TTC549 (cell line): ENCODE results near the gene TMEM238L.
"Not testable (repeated sequence)": the region's sequence is repeated elsewhere in the genome, so short reads cannot be mapped to it uniquely, and the experiment has no call there.

Experiments used
- FAIRE-seq: peaks from 2 replicates; lab custom pipeline; 2012; peaks lifted over from hg19 to GRCh38; lab: Jason Lieb, UNC

Gene TMEM238L, protein sequence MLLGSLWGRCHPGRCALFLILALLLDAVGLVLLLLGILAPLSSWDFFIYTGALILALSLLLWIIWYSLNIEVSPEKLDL

DNA sequence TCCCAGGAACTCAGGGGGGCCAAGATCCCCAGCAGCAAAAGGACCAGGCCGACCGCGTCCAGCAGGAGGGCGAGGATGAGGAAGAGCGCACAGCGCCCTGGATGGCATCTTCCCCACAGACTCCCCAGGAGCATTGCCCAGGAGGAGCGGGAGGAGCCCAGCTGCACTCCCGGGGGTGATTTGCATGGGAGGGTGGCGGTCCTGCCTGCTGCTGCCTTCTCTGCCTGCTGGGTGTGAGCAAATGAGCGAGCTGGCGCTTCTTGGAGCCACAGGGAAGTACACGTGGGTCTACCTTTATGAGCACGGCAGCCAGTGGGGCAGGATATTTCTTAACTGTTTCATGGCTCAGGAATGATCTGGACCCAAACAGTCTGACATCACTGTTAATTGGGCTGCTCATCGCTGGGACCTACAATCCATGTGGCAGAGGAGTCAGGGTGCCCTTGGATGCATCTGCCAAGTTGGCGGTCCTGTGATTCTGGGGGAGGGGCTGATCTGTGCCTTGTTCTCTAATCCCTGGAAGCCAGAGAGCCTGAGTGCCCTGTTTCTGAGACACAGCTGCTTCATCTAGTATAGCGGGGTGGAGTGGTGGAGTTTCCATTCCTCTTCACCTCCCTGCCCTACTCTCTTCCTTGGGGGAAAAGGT lies at the start of gene TMEM238L:
TMEM238L (minus strand) TSS at position 270 of the 646 bp plus-strand sequence; CDS start at position 134, 136 bp downstream.
- FAIRE-seq: no peak

DNA sequence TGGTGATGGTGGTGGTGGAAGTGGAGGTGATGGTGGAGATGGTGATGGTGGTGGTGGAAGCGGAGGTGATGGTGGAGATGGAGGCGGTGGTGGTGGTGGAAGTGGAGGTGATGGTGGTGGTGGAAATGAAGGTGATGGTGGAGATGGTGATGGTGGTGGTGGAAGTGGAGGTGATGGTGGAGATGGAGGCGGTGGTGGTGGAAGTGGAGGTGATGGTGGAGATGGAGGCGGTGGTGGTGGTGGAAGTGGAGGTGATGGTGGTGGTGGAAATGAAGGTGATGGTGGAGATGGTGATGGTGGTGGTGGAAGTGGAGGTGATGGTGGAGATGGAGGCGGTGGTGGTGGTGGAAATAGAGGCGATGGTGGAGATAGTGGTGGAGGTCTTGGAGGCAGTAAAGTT lies 42.7 kb upstream of the TMEM238L start:
- not testable (repeated sequence) for FAIRE-seq

DNA sequence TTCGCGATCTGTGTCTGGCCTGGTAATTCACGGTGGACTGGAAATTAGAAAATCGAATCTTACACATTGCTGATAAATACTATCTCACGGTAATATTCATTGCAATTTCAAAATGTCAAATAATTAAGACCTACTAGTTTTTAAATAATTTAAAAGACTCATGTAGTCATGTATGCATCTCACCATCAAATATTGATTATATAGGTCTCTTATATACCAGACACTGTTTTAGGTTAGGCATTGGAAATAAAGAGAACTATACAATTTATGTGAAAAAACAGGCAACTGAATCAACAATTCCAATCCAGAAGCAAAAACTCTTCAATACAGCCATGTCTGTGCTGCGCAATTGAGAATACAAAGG lies 41.5 kb upstream of the TMEM238L start:
- peak; percentile 17 for FAIRE-seq

DNA sequence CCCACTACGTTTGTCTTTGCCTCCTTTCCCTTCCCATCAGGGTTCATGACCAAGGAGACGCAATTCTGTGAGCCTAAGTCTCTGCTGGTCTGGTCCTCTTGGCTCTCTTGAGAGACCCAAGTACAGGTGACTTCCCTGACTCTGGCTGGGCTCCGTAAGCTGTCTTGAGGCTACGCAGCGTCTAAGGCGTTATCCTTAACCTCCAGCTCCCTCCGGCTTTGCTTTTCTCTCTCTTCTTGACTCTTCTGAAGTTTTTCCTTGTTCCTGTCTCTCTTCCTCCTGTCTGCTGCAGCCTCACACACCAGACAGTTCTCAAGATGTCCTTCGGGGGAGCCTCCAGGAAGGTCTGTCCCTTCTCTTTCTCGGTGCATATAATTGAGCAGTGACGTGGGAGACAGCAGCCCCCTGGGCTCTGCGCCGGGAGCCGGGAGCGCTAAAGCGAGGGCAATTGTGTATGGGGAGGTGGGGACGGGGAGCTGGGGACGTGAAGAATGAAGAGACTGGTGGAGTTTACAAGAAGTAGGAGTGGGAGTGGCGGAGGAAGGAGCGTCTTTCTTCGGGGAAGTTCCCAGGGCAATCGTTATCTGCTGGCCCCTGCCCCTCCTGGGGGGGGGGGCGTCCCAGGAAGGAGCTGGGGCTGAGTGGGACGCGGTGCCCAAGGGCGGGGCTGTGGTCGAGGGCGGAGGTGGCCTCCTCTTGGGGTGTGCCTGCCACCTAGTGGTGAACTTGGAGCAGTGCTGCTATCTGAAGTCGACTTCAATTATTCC lies 40.9 kb upstream of the TMEM238L start:
- no peak for FAIRE-seq

DNA sequence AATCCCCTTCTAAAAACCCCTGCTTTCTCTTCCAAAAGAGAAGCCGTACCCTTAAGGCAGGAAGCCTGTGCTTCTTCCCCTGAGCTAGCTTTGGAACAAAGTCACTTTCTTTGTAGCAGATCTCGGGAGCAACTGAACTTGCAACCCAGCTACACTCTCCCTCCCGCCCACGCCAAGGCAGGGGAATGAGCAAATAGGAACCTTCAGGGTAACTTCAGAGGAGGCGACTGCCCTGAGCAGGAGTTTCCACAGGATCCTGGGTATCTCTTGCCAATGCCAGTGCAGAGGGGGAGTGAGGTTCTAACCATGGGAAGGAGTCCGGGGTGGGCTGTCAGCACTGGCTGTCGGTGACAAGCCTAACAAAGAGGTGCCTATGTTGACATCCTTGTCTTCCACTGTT lies 39.9 kb upstream of the TMEM238L start:
- no peak for FAIRE-seq

DNA sequence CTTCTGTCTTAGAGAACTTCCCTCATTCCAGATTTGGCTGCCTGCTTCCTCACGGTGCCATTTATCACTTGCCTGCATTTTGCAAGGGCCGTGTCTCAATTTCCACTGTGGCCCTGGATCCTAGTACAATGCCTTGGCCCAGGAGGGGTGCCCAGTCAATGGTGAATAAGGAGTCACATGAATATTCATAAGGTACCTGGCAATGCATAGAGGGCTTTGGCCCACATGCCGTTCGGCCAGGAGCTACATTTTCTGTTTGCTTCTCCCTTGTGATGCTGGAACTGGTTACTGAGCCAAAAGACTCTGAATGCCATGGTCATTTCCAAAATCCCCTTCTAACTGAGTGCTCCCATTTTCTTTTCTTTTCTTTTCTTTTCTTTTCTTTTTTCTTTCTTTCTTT lies 38.8 kb upstream of the TMEM238L start:
- FAIRE-seq: no peak

DNA sequence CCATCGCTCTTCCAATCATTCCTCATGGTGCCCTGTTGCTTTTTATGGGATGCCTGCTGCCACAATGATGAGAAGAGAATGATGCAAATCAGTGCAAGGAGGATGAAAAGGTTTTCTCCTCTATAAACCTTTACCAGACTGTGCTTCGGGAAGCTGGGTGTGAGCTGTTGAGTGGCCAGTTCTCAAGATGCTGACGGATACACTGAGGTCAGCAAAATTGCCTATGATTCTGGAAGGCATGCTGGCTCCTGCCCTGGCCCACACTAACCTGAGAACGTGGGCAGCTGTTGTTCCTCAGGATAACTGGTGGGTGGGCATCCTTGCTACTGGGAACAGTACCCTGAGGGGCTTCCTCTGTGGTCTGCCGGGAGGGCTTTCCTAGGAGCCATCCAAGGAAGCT lies 34.8 kb upstream of the TMEM238L start:
- FAIRE-seq: no peak

DNA sequence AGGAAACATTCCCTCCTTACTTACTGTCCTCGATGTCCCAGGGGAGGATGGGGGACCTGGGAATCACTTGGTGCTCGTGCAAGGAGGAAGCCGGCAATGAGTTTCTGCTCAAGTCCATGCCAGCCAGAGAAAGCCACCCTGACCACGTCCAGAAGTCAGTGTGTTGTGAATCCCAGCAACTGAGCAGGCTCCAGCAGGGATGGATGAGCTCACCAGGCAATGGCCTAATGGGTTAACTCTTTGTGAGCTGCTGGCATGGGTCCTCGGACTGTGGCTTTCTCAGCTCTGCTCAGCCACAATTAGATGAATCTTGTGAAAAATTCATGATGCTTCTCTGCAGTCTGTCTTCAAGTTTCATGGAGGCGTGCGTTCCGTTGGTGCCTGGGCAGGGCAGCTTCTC lies 34.0 kb upstream of the TMEM238L start, which contains the start of gene PIRT:
PIRT (minus strand) TSS at position 167 of the 400 bp plus-strand sequence. CDS start 12,442 bp downstream, outside the sequence.
- FAIRE-seq: no peak

DNA sequence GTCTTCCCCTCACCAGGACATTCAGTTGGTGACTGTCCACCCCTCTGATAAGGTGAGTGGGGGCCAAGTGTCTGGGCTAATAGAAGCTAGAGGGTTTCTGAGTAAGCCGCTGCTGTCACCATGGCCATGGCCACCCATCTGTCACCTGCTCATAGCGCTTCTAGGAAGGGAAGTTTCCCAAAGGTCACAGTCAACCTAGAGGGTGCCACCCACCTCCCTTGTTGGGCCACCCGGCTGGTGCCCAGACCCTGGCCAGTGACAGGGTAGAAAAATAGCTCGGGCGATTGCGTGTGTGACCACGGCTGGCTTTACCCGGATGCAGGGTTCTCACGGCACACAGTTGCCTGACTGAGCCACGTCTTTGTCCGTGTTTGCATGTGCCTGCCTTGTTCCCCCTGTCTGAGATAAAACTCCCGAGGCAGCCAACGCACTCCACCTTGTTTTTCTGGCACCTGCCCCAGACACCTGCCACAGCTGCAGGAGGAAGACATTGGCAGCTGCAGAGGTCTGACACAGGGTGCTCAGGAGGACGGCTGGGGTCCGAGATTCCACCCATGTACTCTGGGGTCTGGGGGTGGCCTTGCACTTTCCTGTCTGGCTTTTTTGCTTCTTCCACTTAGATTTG lies 33.2 kb upstream of the TMEM238L start:
- no peak for FAIRE-seq

DNA sequence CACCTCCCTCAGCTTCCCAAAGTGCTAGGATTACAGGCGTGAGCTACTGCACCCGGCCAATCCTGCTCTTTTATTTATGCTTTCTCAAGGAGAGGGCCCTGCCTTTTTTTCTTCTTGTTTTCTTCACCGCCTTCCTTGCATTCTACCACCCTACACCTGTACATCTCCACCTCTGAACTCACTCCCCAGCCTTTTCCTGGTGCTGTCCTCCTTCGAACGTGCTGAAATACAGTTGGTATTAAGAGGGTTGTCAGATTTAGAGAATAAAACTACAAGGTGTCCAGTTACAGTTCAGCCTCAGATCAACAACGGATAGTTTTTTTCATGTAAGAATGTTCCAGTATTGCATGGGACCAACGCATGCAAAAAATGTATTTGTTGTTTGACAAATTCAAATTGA lies 32.2 kb upstream of the TMEM238L start:
- FAIRE-seq: no peak

DNA sequence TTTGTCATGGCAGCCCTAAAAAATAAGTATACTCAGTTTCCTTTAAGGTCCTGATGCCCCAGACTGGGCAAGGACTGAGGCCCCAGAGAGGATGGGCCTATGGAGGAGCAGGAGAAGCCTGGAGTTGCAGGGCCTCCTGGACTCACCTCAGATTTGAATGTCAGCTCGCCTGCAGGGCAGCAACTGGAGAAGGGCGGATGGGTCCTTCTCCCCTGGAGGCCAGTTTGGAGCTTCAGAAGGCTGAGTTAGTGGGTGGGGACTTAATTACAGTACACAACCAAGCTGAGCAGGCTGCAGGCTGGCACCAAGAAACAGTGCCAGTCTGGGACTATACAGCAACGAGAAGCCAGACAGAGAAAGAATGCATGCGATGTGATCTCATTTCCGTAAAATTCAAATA lies 27.8 kb upstream of the TMEM238L start:
- FAIRE-seq: no peak

DNA sequence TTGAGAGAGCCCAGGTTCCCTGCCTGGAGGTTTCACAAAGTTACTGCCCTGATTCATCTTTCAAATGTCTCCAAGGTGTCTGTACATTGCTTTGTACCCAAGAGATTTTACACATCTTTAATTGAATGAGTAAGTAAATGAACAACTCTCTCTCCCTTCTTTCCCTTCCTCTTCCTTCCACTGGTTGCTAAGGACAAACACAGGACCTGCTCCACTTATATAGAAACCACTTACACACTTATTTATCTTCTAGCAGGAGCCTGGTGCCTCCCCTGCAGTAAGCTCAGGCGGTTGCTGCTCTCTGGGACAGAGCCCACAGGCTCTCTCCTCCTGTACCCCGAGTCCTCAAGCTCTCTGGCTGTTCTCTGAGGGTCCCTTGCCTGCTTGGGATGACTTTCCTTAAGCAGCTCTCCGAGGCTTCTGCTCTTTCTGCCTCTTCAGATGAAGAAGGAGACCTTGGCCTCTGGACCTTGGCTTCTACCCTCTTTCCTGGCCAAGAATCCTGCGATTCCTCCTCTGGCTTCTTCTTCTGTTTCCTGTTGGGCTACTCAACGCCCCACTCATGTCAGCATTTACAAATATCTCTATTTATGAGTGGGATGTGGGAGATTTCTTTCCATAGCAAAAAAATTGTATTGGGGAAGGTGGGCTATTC lies 24.1 kb upstream of the TMEM238L start:
- FAIRE-seq: no peak

DNA sequence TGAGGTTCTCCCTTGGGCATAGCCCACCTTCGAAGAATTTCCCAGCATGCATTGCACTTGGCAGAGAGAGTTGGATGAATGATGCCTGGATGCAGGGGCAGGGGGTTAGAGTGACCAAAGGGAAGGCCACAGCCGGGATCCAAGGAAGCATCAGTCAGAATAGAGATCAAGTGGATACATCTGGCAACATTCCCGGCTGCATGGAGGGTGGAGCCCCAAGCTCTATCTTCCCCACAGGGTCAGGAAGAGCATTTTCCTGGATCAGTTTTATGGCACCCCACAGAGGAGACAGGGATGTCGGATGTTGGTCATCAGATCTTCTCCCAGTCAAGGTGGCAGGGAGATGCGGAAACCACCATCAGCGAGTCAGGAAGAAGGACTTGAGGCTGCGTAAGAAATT lies 21.0 kb upstream of the TMEM238L start:
- FAIRE-seq: no peak

DNA sequence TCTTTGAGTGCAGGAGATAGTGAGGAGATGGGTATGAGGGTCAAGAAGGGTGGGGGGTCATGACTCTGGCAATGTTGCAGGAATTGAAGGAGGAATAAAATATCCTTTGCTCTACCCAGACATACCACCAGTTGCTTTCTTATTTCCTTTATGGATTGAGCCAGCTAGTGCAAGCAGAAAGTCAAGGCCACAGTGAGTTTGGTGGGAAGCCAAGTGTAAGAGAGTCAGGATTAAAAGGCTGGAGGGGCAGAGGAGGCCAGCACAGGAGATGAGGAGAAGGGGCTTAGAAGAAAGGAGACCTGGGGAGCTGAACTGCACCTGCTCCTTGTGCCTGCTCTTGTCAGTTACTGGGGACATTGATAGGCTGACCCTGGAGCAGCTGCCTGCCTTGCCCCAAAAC lies 17.9 kb upstream of the TMEM238L start:
- FAIRE-seq: no peak

DNA sequence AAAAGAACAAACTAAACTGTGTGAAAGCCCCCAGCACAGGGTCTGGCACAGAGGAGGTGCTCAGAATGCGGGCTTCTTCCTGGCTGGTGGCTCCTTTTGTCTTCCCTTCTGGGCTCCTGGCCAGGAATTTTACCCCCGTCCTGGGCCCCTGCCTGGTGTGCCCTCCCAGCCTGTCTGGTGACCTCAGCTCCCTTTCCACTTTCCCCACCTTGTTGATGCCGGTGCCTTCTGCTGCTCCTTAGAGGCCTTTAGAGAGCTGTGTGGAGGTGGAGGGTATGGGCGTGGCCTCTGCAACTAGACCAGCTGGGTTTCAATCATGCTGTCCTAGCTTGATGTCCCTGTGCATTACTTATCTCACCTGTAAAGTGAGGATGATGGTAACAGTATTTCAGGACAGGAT lies 17.2 kb upstream of the TMEM238L start:
- FAIRE-seq: no peak

DNA sequence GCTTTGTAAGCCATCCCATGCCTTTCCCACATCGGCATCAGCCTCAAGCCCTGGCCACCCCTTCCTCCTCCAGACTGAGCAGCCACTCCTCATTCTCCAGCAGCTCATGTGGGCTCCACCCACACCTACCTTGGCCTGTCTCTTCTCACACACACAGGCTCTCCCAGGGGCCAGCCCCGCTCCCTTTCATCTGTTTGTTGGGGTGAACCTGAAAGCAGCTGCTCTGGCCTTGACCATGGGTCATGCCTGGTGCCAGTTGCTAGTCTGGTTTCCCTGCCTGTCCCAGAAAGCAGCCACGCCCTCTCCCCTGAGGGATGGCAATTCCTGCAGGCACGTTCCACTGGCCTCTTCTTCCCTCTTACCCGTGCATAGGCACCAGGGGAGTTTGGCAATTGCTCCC lies 11.4 kb upstream of the TMEM238L start:
- no peak for FAIRE-seq

DNA sequence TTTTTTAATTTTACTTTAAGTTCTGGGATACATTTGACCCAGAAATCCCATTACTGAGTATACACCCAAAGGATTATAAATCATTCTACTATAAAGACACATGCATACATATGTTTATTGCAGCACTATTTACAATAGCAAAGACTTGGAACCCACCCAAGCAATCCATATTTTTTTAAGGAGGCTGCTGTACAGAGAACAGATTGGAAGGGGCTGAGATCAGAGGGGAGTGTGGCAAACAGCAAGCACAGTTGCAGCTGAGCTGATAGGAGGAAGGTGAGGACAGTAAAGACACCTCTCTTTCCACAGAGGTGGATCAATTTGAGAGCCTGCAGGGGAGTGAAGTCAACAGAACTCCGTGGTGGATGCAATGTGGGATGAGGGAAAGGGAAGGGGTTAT lies 10.2 kb upstream of the TMEM238L start:
- FAIRE-seq: no peak

DNA sequence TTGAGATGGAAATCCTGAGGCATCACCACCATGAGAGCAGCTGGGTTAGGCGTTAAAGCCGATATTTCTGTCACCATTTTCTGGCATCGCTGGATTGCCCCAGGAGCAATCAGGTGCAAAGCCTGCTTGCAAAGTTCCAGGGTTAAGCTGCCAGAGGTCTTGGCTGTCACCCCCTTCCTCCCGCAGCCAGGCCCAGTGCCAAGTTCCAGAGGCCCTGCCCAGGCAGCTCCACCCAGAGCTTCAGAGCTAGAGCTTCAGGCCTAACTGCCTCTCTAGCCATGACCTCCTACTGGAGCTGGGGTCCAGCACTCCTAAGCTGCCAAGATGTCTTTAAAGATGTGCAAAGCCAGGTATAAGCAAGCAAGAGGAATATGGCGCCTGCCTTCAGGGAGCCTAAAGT lies 8.8 kb upstream of the TMEM238L start:
- FAIRE-seq: no peak

DNA sequence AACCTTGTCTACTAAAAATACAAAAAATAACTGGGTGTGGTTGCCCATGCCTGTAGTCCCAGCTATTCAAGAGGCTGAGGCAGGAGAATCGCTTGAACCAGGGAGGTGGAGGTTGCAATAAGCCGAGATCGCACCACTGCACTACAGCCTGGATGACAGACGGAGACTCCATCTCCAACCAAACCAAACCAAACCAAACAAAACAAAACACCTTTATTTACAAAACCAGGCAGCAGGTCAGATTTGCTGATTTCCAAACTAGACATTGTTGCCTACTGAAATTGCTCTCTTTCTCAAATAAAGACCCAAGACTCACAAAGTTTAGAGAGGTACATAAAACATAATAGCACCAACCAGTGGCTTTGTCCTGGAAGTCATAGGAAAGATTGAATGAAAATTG lies 5.7 kb upstream of the TMEM238L start:
- no peak for FAIRE-seq

DNA sequence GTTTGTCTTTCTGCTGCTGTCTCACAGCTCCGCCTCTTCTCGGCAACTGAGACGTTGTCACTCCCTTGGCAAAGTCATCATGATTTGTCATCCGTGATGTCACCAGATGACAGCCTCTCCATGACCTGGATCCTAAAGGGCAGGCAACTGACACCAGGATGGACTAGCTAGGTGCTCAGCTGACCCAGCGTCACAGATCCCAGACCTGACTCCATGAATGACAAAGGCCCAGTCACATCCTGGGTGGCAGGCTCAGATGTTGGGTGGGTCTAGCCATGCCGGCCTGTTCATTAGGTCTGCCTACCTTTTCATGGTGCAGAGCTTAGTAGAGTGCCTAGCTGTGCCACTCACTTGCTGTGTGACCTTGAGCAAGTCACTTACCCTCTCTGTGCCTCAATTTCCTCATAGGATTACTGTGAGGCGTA lies 3.8 kb upstream of the TMEM238L start:
- FAIRE-seq: no peak

DNA sequence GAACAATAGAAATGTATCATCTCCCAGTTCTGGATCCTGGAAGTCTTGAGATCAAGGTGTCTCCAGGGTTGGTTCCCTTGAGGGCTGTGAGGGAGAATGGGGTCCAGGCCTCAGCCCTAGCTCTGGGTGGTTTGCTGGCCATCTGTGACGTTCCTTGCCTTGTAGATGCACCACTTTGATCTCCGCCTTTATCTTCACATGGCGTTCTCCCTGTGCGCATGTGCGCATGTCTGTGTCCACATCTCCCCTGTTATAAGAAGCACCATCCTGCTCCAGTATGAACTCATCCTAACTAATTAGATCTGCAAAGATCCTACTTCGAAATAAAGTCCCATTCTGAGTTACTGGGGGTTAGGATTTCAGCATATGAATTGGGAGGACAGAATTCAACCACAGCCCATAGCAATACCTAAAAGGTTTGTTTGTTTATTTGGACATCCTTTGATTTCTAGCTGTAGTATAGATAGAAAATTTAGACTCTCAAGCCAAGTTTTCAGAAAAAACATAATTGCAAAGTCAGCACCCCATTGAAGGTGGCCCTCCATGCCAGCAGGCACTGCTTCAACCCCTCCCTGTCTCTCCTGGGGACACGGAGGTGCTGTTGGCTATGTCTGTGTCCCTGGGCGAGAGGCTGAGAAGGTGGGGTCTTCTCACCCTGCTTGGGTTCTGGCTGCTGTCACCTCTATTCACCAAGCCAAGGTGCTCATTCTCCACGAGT lies 2.8 kb upstream of the TMEM238L start:
- FAIRE-seq: no peak

DNA sequence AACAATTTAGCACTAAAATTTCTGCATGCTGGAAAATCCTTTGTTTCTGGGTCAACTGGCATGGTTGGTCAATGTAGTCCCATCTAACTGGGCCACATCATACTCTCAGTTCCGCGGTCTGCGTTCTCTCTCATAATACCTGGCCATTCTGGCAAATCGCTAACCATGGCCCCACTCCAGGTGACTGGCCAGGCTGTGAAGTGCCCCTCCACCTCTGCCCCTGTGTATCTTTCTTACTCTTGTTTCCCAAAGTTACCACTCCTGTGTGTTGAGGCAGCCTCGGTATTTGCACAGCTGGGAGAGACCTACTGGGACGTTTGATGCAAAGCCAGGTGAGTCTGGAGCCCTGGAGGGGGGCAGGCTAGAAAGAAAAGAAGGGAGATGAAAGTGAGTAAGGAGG lies 2.0 kb upstream of the TMEM238L start:
- no peak for FAIRE-seq
